Measurements from ENCODE around the gene PRKG2. TPM values are rescaled to one million over a fixed set of nuclear protein-coding genes. Genes with fewer than 3 reads are reported as not detected.

PRKG2 gene, protein sequence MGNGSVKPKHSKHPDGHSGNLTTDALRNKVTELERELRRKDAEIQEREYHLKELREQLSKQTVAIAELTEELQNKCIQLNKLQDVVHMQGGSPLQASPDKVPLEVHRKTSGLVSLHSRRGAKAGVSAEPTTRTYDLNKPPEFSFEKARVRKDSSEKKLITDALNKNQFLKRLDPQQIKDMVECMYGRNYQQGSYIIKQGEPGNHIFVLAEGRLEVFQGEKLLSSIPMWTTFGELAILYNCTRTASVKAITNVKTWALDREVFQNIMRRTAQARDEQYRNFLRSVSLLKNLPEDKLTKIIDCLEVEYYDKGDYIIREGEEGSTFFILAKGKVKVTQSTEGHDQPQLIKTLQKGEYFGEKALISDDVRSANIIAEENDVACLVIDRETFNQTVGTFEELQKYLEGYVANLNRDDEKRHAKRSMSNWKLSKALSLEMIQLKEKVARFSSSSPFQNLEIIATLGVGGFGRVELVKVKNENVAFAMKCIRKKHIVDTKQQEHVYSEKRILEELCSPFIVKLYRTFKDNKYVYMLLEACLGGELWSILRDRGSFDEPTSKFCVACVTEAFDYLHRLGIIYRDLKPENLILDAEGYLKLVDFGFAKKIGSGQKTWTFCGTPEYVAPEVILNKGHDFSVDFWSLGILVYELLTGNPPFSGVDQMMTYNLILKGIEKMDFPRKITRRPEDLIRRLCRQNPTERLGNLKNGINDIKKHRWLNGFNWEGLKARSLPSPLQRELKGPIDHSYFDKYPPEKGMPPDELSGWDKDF
- total RNA-seq: 0.16 and 0.49 TPM in 2 replicates

DNA sequence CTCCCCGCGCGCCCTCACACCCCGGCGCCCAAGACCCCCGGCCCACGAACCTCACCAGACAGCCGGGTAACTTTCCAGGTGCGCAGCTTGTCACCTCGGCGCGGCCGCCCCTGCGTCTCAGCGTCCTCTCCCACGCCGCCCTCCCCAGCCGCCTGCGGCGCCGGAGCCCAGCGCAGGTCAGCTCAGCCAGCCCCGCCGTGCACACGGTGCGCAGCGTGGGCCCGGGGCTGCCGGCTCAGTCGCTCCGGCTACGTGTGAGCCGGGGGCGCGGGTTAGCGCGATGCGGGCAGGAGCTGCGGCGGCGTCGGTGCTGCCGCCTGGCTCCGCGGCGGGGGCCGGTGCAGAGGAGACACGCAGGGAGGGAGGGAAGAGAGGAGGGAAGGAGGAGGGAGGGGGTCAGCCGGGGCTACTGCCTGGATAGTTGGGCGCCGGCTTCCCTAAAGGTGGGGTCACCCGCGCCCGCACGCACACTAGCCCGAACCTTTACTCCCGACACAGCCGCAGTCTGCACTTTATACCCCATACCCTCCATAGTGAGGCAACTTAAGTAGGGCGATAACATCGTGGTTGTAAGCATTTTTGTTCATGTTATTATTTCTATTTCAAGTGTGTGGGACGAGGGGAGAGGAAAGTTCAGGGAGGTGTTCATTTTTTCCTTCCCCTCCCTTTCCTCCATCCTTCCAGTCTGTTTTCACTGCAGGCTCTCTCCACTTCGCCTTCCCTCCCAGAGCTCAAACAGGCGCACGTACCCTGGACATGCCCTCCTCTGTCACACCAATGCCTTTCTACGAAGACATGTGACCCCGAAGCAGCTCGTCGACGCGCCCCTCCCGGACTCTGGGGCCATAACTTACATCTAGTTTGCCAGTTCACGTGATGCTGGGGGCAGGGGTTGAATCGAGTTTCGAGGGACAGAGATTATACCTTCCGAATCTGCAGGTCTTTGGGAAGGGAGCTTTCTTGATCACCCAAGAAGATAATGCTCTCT, at the start of gene PRKG2:
PRKG2 (minus strand) TSS at position 342 of the 988 bp plus-strand sequence. CDS start 10,175 bp downstream, outside the sequence.

Other genes starting within 250 kb of the PRKG2 start
- 0.12 and 0.16 TPM in 2 replicates for gene BMP3, start 184.5 kb downstream of the PRKG2 start, total RNA-seq

Measured in hair follicle dermal papilla cell (primary cell).